Uterus (tissue), 4 donors: ENCODE measurements around the gene CAMTA1. TPM values are rescaled to one million over a fixed set of nuclear protein-coding genes. Genes with fewer than 3 reads are reported as not detected.

ENCODE experiments used
- DNase-seq, 2 donors: peaks; one replicate each; pipeline ENCODE4 v3.0.0-alpha.2; 2019 to 2020
- H3K27ac ChIP-seq, 2 donors: fragments of 200-600 bp; sonication (generic); 1 replicate in 1 of 2; 2 replicates in 1 of 2; pipeline ENCODE4 v1.5.1; 2016 to 2018
- H3K27me3 ChIP-seq, 2 donors: fragments of 200-600 bp; sonication (generic); one replicate each; pipeline ENCODE4 v1.5.1; 2018 to 2019; ENCODE audit warnings: control low read depth in 1 of 2
- H3K36me3 ChIP-seq, 2 donors: fragments of 200-600 bp; sonication (generic); one replicate each; pipeline ENCODE4 v1.5.1; 2019; ENCODE audit warnings: control low read depth in 1 of 2
- H3K4me1 ChIP-seq, 2 donors: fragments of 200-600 bp; sonication (generic); one replicate each; pipeline ENCODE4 v1.5.1; 2018 to 2019; ENCODE audit warnings: control low read depth in 1 of 2
- H3K4me3 ChIP-seq, 2 donors: fragments of 200-600 bp; sonication (generic); 1 replicate in 1 of 2; 2 replicates in 1 of 2; pipeline ENCODE4 v1.5.1; 2018 to 2019; ENCODE audit warnings: mild to moderate bottlenecking in 1 of 2
- H3K9me3 ChIP-seq, 2 donors: fragments of 200-600 bp; sonication (generic); one replicate each; pipeline ENCODE4 v1.5.1; 2019; ENCODE audit warnings: control low read depth in 1 of 2
- CTCF ChIP-seq, 4 experiments: fragments of 200-600 bp in 2 of 4; fragments of 450-650 bp in 2 of 4; sonication (generic) in 2 of 4; IDR thresholded peaks; one replicate each; pipeline ENCODE4 v1.5.1; 2016 to 2019; ENCODE audit warnings: antibody characterized with exemption in 4 of 4, mild to moderate bottlenecking in 2 of 4, moderate library complexity in 1 of 4
- POLR2A ChIP-seq, 2 donors: fragments of 450-650 bp; IDR thresholded peaks; one replicate each; pipeline ENCODE4 v1.6.1; 2016; ENCODE audit warnings: antibody characterized with exemption in 2 of 2, mild to moderate bottlenecking in 1 of 2, moderate library complexity in 1 of 2
- intact Hi-C: fragments of 100-400 bp; cut with DNase I; formaldehyde crosslinking; loops from one replicate; pipeline ENCODE4 v1.15.1; 2023; ENCODE audit warnings: low total_unique reads
- total RNA-seq, 4 donors: library from RNA; depleted of rRNA in 3 of 4; stranded (reverse); fragments of >200 nt in 3 of 4; gene quantifications; one replicate each; pipeline versions ENCODE4 v1.1.0 to v1.2.4, GENCODE V29; 2014 to 2023
- donor health status: DM: yes; HTN: yes; CAD: no.

CAMTA1 gene
- total RNA-seq, 4 donors from 2014 or later, result 29.7 to 427 (median 64.8) TPM

GRCh38 chr1:7527733-7528045 lies 742.4 kb downstream of the CAMTA1 start:
- Histone ChIP-seq H3K36me3 (no peaks in the 10 kb centered on the region), H3K4me1 (no peaks in the 10 kb centered on the region), H3K27ac (no peak overlapping the region), H3K4me3 (no peak overlapping the region), H3K27me3 (no peaks in the 10 kb centered on the region), H3K9me3 (no peaks in the 10 kb centered on the region)
- no peak for DNase-seq
- intact Hi-C loops, result no loop called here
- TF ChIP-seq POLR2A (IDR thresholded peaks at IDR 0.05) (no peak), CTCF (IDR thresholded peaks at IDR 0.05) (no peak)

- intact Hi-C loops, result no loop called here
Observed at GRCh38 chr1:7528386-7529198, 743.3 kb downstream of the CAMTA1 start.

DNA sequence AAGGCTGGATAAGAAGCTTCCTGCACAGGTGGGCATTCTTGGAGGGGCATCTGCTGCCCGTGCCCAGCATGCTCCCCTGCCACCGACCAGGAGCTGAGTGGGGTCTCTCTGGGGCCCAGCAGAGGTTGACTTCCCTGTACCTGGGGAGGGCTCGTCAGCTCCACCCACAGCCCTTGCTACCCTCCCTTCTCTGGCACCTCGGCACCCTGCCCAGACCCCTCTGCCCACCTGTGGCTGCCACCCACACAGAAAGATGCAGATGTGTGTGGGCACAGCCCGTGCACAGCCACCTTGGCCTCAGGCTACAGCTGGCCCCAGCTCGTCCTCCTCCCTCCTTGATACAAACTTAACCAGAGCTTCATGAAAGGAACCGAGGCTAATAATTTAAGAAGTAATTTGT lies 744.7 kb downstream of the CAMTA1 start:
- Histone ChIP-seq H3K36me3 (no peaks in the 10 kb centered on the region), H3K9me3 (no peaks in the 10 kb centered on the region), H3K27me3 (no peaks in the 10 kb centered on the region), H3K4me3 (no peak overlapping the region), H3K4me1 (peaks cover 0 to 11% of the 10 kb centered on the region in 2 donors), H3K27ac (no peak overlapping the region)
- intact Hi-C loops, result no loop called here
- no peak for DNase-seq
- TF ChIP-seq POLR2A (IDR thresholded peaks at IDR 0.05) (no peak), CTCF (IDR thresholded peaks at IDR 0.05) (no peak)

More at GRCh38 chr1:7528386-7529198, 743.3 kb downstream of the CAMTA1 start:
- H3K36me3 ChIP-seq, result no peaks in the 10 kb centered on the region
- no peaks in the 10 kb centered on the region for H3K4me1 ChIP-seq
- TF ChIP-seq POLR2A (IDR thresholded peaks at IDR 0.05), result no peak
- TF ChIP-seq CTCF (IDR thresholded peaks at IDR 0.05), result no peak
- no peaks in the 10 kb centered on the region for H3K27me3 ChIP-seq
- H3K27ac ChIP-seq, result no peak overlapping the region
- H3K9me3 ChIP-seq, result no peaks in the 10 kb centered on the region
- H3K4me3 ChIP-seq, result no peak overlapping the region
- no peak for DNase-seq

DNA sequence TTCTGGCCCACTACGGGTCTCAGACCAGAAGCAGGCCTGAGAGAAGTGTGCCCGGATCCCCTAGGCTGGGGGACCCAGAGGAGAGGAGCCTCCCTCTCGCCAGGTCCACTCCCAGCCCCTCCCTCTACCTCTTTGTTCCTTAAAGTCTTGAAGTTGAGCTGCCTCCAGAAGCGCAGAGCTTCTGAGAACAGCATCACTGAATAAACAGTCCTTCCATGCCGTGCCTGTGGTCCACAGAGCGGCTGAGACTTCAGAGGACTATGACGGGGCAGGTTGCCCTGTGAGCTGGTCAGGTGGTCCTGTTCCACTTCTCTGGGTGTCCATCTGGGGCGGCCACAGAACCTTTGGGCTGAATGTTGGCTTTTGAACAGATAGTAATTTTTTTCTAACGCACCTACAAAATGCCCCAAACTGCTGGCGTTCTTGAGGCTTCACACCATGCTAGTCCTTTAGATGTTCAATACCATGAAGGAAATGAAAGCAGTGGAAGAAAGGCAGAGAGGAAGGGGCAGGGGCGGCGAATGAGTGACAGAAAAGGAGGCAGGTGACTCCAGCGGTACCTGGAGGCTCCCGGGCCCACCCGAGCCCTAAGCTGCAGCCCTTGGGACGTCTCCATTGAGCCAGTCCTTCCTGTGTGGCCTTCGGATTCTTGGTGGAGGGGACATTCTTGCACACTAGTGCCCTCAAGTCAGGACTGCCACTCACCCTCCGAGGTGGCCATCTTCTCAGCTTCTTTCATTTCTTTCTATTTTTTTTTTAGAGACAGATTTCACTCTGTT lies 746.5 kb downstream of the CAMTA1 start:
- H3K36me3 ChIP-seq, result no peaks in the 10 kb centered on the region
- peaks cover 0 to 11% of the 10 kb centered on the region in 2 donors for H3K4me1 ChIP-seq
- DNase-seq, result no peak
- intact Hi-C loops, result no loop called here
- TF ChIP-seq POLR2A (IDR thresholded peaks at IDR 0.05) (no peak), CTCF (IDR thresholded peaks at IDR 0.05) (no peak)
- no peak overlapping the region for H3K4me3 ChIP-seq
- H3K27me3 ChIP-seq, result no peaks in the 10 kb centered on the region
- no peak overlapping the region for H3K27ac ChIP-seq
- H3K9me3 ChIP-seq, result no peaks in the 10 kb centered on the region

DNA sequence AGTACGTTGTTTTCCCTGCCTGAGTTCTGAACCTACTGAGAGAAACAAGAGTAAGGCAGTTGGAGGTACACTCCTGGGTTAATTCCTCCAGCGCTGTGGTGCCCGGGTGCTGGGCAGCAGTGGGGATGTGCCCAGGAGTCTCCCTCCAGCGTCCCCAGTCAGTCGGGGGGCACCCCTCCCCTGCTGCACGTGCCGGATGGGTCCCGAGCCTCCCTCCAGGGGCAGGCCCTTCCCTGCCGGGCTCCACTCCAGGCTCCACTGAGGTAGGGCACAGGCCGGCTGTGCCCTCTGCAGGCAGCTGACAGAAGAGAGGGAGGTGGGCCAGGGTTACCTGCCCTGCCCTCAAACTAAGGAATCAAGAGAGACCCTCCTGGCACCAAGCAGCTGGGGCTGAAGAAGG lies 747.8 kb downstream of the CAMTA1 start:
- H3K4me1 ChIP-seq, result peaks cover 0 to 11% of the 10 kb centered on the region in 2 donors
- no peaks in the 10 kb centered on the region for H3K27me3 ChIP-seq
- no peak overlapping the region for H3K27ac ChIP-seq
- intact Hi-C loops, result no loop called here
- H3K9me3 ChIP-seq, result no peaks in the 10 kb centered on the region
- TF ChIP-seq POLR2A (IDR thresholded peaks at IDR 0.05), result no peak
- no peak for TF ChIP-seq CTCF (IDR thresholded peaks at IDR 0.05)
- no peaks in the 10 kb centered on the region for H3K36me3 ChIP-seq
- DNase-seq, result no peak
- H3K4me3 ChIP-seq, result no peak overlapping the region
